CD4-positive, alpha-beta T cell treated with Interleukin-6 for 4 hours (primary cell): ENCODE results near the gene CSTB.
"Not testable (repeated sequence)": the region's sequence is repeated elsewhere in the genome, so short reads cannot be mapped to it uniquely, and the experiment has no call there.

ENCODE experiments used
- DNase-seq: peaks from one replicate; pipeline ENCODE4 v3.0.0-alpha.2; 2020; ENCODE audit warnings: mixed read lengths

CSTB gene

GRCh38 chr21:43775795-43776430 is at the start of gene CSTB:
CSTB (minus strand) TSS chr21:43776308; CDS start chr21:43776269, 39 bp downstream.
- DNase-seq = peak; percentile 88

- DNase-seq = no peak
Observed at GRCh38 chr21:43825242-43825935, 49.3 kb upstream of the CSTB start.

GRCh38 chr21:43824333-43825241 is 48.5 kb upstream of the CSTB start:
- DNase-seq = no peak

- DNase-seq = not testable (repeated sequence)
Observed at GRCh38 chr21:43822741-43823140, 46.6 kb upstream of the CSTB start.

- DNase-seq = not testable (repeated sequence)
Observed at GRCh38 chr21:43822166-43822565, 46.1 kb upstream of the CSTB start.

GRCh38 chr21:43820466-43820865 is 44.4 kb upstream of the CSTB start:
- no peak for DNase-seq

- no peak for DNase-seq
Observed at GRCh38 chr21:43819511-43820405, 43.6 kb upstream of the CSTB start.

- DNase-seq = no peak
Observed at GRCh38 chr21:43818685-43819084, 42.6 kb upstream of the CSTB start.

GRCh38 chr21:43817157-43818086 is 41.3 kb upstream of the CSTB start:
- DNase-seq = no peak

GRCh38 chr21:43816611-43817071 is 40.5 kb upstream of the CSTB start:
- DNase-seq = no peak

- DNase-seq = no peak
Observed at GRCh38 chr21:43815991-43816390, 39.9 kb upstream of the CSTB start.

GRCh38 chr21:43815107-43815613 is 39.1 kb upstream of the CSTB start:
- peak; percentile 14 for DNase-seq

GRCh38 chr21:43814215-43815106 is 38.4 kb upstream of the CSTB start:
- no peak for DNase-seq

GRCh38 chr21:43813656-43813980 is 37.5 kb upstream of the CSTB start:
- no peak for DNase-seq

GRCh38 chr21:43812957-43813655 is 37.0 kb upstream of the CSTB start:
- no peak for DNase-seq

- no peak for DNase-seq
Observed at GRCh38 chr21:43812139-43812821, 36.2 kb upstream of the CSTB start.

GRCh38 chr21:43811262-43812105 is 35.4 kb upstream of the CSTB start:
- DNase-seq = no peak
